Colonic mucosa (tissue), 4 donors: Measurements from ENCODE around the gene AREL1. TPM values are rescaled to one million over a fixed set of nuclear protein-coding genes. Genes with fewer than 3 reads are reported as not detected.
A peak's percentile ranks its signal among the peaks of the same experiment; 100 is the strongest.

Source experiments
- DNase-seq: peaks from one replicate; pipeline ENCODE4 v3.0.0-alpha.2; 2020
- H3K27ac ChIP-seq: fragments of 200-600 bp; one replicate; pipeline ENCODE4 v1.8.0; 2021
- H3K27me3 ChIP-seq: fragments of 200-600 bp; one replicate; pipeline ENCODE4 v1.8.0; 2021
- H3K36me3 ChIP-seq: fragments of 200-600 bp; one replicate; pipeline ENCODE4 v1.8.0; 2021
- H3K4me1 ChIP-seq: fragments of 200-600 bp; one replicate; pipeline ENCODE4 v1.8.0; 2021; ENCODE audit warnings: mild to moderate bottlenecking
- H3K4me3 ChIP-seq: fragments of 200-600 bp; one replicate; pipeline ENCODE4 v1.8.0; 2021
- H3K9ac ChIP-seq, 2 donors: one replicate each; pipeline ENCODE4 v1.7.0; 2013; ENCODE audit warnings: control low read depth in 2 of 2, low read depth in 2 of 2, low read length in 2 of 2
- H3K9me3 ChIP-seq: fragments of 200-600 bp; one replicate; pipeline ENCODE4 v1.8.0; 2021
- intact Hi-C: fragments of 100-400 bp; cut with DNase I; formaldehyde crosslinking; loops from one replicate; pipeline ENCODE4 v1.14.1; 2022
- total RNA-seq, 2 donors: library from RNA; stranded (reverse); fragmentation: NEBNext Ultra II Directional in 1 of 2; extraction: Animal tissue kit (Norgen Biotek cat#: 25700) in 1 of 2; gene quantifications; one replicate each; pipeline ENCODE4 v1.2.1, GENCODE V29; 2021
- TF ChIP-seq, protein P1 (sequence below): fragments of 200-600 bp; IDR thresholded peaks from one replicate; pipeline ENCODE4 v1.8.0; 2022; ENCODE audit warnings: antibody characterized with exemption, mild to moderate bottlenecking
- donor health status: healthy.
- donor health status: DM: no; HTN: no; CAD: no.
- donor health status: DM: no; HTN: no; CAD: no.

The AREL1 gene
- total RNA-seq, 2 donors from 2014 or later = 37.2 to 37.5 TPM

DNA sequence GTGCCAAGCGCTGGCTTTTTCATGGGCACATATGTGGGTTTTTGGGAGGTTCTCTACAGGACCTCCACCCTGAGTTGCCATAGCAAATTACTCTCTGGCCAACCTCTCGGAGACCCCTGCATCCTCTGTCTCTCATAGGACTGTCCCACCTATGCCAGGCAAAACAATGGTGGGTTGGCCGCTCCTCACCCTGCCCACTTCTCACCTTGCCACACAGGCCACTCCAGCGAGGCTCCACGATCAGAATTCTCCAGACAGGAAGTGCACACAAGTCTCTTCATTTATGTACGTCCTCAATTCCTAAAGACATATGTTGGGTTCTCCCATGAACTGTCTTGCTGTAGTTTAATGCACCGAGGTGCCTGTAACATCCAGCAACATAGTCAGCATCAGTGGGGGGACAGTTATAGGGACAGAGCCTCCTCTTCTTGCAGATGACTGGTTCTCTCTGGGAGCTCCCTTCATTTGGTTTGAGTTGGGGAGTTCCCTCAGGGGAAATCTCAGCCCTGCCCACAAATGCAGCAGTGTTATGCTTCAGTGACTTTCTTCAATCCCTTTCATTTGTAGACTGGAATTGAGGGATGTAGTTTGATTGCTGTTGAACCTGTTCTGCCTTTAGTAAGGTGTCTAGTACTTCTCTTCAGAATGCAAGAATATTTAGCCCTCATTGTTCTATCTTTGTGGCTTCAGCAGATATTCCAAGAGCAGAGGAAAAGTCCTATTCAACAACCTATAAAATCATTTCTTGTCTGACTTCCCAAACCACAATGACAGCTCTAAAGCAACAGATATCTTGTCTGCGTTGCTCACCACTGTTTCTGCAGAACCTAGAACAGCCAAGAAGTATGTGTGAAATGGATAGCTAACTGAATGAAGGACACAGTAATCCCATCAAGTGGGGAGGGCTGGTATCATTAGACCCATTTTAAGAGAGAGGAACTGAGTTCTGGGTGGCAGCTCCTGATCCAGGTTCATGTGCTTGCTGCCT lies 98.1 kb downstream of the AREL1 start:
- TF ChIP-seq, protein P1, sequence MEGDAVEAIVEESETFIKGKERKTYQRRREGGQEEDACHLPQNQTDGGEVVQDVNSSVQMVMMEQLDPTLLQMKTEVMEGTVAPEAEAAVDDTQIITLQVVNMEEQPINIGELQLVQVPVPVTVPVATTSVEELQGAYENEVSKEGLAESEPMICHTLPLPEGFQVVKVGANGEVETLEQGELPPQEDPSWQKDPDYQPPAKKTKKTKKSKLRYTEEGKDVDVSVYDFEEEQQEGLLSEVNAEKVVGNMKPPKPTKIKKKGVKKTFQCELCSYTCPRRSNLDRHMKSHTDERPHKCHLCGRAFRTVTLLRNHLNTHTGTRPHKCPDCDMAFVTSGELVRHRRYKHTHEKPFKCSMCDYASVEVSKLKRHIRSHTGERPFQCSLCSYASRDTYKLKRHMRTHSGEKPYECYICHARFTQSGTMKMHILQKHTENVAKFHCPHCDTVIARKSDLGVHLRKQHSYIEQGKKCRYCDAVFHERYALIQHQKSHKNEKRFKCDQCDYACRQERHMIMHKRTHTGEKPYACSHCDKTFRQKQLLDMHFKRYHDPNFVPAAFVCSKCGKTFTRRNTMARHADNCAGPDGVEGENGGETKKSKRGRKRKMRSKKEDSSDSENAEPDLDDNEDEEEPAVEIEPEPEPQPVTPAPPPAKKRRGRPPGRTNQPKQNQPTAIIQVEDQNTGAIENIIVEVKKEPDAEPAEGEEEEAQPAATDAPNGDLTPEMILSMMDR = no peak
- Histone ChIP-seq H3K36me3 (no peaks in the 10 kb centered on the region), H3K9ac (no peak overlapping the region), H3K9me3 (no peaks in the 10 kb centered on the region), H3K27ac (no peak overlapping the region), H3K27me3 (peaks cover 16% of the 10 kb centered on the region), H3K4me1 (peaks cover 12% of the 10 kb centered on the region), H3K4me3 (no peak overlapping the region)
- intact Hi-C loops = loop anchor here (5.0 kb wide), 1 partner anchor 113 kb away; no protein-coding TSS in a partner anchor
- no peak for DNase-seq

- Histone ChIP-seq H3K27ac (no peak overlapping the region), H3K9me3 (no peaks in the 10 kb centered on the region)
- intact Hi-C loops = loop anchor here (2.0 to 5.0 kb wide), 2 partner anchors 111 to 251 kb away; no protein-coding TSS in a partner anchor
Observed at GRCh38 chr14:74613211-74613914, 99.5 kb downstream of the AREL1 start.

DNA sequence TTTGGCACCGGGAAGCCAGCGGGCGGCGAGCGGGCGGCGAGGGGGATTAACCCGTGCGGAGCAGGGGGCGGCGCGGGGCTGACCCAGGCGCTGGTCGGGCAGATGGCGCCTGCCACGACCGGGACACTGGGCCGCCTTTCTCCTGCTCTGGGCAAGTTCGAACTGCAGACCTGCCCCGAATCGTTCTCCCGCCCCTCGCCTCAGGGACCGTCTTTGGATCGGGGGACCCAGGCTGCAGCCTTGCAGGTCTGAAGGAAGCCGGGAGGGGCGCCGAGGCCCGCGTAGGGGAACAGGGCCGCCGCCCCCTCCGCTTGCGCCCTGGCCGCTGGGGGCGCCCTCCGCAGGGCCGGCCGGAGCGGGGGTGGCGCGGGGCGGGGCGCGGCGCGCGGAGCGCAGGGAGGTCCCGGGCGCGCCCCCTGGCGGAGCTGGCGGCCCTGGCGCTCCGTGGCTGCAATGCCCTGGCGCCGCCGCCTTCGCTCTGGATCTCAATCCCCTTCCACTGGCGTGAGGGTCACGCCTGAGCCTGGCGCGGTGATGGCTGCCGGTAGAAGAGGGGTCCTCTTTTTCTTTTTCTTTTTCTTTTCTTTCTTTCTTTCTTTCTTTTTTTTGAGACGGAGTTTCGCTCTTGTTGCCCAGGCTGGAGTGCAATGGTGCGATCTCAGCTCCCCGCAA lies 100.4 kb downstream of the AREL1 start:
- Histone ChIP-seq H3K9ac (peak overlapping the region in 1 of 2 donors; percentile 66), H3K36me3 (no peaks in the 10 kb centered on the region), H3K4me1 (peaks cover 5% of the 10 kb centered on the region), H3K4me3 (peak overlapping the region; percentile 65), H3K27ac (peak overlapping the region; percentile 24), H3K27me3 (peaks cover 16% of the 10 kb centered on the region), H3K9me3 (no peaks in the 10 kb centered on the region)
- DNase-seq = peak; percentile 69
- intact Hi-C loops = loop anchor here (2.0 to 5.0 kb wide), 2 partner anchors 110 to 250 kb away; no protein-coding TSS in a partner anchor
- TF ChIP-seq, protein P1 = peak; percentile 34

More at GRCh38 chr14:74613211-74613914, 99.5 kb downstream of the AREL1 start:
- DNase-seq = no peak
- H3K27me3 ChIP-seq = peaks cover 16% of the 10 kb centered on the region
- peaks cover 5% of the 10 kb centered on the region for H3K4me1 ChIP-seq
- H3K36me3 ChIP-seq = no peaks in the 10 kb centered on the region
- TF ChIP-seq, protein P1 = no peak
- H3K4me3 ChIP-seq = no peak overlapping the region
- H3K9ac ChIP-seq = no peak overlapping the region

DNA sequence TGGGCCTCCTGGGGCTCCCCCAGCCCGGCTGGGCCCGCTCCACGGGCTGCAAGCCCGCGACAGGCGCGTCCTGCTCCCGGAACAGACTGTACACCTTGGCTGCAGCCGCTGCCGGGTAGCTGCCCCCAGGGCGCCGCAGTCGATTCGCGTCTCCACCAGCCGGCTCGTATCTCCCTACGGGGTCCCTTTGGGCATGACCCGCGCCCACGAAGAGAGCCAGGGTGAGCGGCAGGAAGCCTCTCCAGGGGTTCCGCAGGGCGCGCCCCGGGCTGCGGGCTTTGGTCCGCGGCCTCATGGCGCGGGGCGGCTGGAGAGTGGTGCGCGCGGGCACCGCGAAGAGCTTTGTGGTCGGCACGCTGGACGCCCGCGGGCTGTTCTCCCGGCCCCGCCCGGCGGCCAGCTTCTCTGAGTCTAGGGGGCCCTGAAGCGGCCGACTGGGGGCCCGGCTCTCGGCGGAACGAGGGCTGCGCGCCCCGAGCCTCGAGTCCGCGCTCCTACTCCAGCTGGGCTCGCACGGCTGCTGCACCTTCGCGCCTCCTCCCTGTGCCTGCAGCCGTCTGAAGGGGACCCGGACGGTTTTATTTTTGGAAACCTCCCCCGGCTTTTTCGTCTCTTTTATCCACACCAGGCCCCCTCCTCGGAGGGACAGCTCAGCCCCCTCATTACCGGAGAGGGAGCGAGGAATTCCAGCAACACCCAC lies 101.1 kb downstream of the AREL1 start, which contains the start of gene LTBP2:
Gene LTBP2, minus strand, starts transcription at position 588 of the 700 bp plus-strand sequence. Its CDS starts 293 bp downstream, at position 295.
- peaks cover 5% of the 10 kb centered on the region for H3K4me1 ChIP-seq
- peak within 1 kb of the TSS; percentile 24 for H3K27ac ChIP-seq
- peaks cover 16% of the 10 kb centered on the region for H3K27me3 ChIP-seq
- intact Hi-C loops = loop anchor here (2.0 to 5.0 kb wide), 2 partner anchors 109 to 249 kb away; no protein-coding TSS in a partner anchor
- peak within 1 kb of the TSS in 1 of 2 donors; percentile 66 for H3K9ac ChIP-seq
- H3K4me3 ChIP-seq = peak within 1 kb of the TSS; percentile 65
- no peaks in the 10 kb centered on the region for H3K36me3 ChIP-seq
- no peaks in the 10 kb centered on the region for H3K9me3 ChIP-seq
- TF ChIP-seq, protein P1 = no peak
- DNase-seq = no peak

Other genes with a start within 250 kb of the AREL1 start
- gene NPC2, start 219.8 kb downstream of the AREL1 start, total RNA-seq = 100 to 1,000 TPM in 1 of 2 donors, 10 to 100 TPM in 1; 93.6 to 233 TPM
- 10 to 100 TPM; 42.0 to 43.1 TPM for gene ISCA2, start 219.3 kb downstream of the AREL1 start, total RNA-seq
- gene LTBP2, start 100.8 kb downstream of the AREL1 start, total RNA-seq = 1 to 10 TPM; 1.9 to 3.7 TPM
- 10 to 100 TPM; 40.3 to 42.2 TPM for gene FCF1, start 64 bp upstream of the AREL1 start, total RNA-seq
- 10 to 100 TPM; 36.1 to 41.7 TPM for gene YLPM1, start 50.2 kb upstream of the AREL1 start, total RNA-seq
- not detected for gene PROX2, start 163.1 kb upstream of the AREL1 start, total RNA-seq
- gene DLST, start 168.8 kb upstream of the AREL1 start, total RNA-seq = 100 to 1,000 TPM; 148 to 149 TPM
- gene RPS6KL1, start 210.2 kb upstream of the AREL1 start, total RNA-seq = 10 to 100 TPM in 1 of 2 donors, 1 to 10 TPM in 1; 9.1 to 14.0 TPM
- 1 to 10 TPM in 1 of 2 donors, under 1 TPM in 1; 0.57 to 2.2 TPM for gene PGF, start 242.5 kb upstream of the AREL1 start, total RNA-seq